Stomach (tissue), 4 donors: Measurements from ENCODE around the gene SCRN1.
A peak's percentile ranks its signal among the peaks of the same experiment; 100 is the strongest.

Experiments
- POLR2A ChIP-seq, 4 donors: fragments of 450-650 bp; IDR thresholded peaks; one replicate each; pipeline ENCODE4 v1.6.1; 2016; ENCODE audit warnings: antibody characterized with exemption in 4 of 4, control low read depth in 2 of 4, mild to moderate bottlenecking in 1 of 4, moderate library complexity in 1 of 4
- POLR2AphosphoS5 ChIP-seq, 3 donors: sonication (generic); formaldehyde crosslinking; IDR thresholded peaks; one replicate each; pipeline ENCODE4 v1.6.1; 2016; ENCODE audit warnings: antibody characterized with exemption in 3 of 3
- TF ChIP-seq, protein P1 (sequence below), 7 experiments: fragments of 450-650 bp in 4 of 7; fragments of 200-600 bp in 3 of 7; sonication (generic) in 3 of 7; IDR thresholded peaks; one replicate each; pipeline ENCODE4 v1.5.1; 2016 to 2019; ENCODE audit warnings: antibody characterized with exemption in 7 of 7, control low read depth in 2 of 7, mild to moderate bottlenecking in 1 of 7

DNA sequence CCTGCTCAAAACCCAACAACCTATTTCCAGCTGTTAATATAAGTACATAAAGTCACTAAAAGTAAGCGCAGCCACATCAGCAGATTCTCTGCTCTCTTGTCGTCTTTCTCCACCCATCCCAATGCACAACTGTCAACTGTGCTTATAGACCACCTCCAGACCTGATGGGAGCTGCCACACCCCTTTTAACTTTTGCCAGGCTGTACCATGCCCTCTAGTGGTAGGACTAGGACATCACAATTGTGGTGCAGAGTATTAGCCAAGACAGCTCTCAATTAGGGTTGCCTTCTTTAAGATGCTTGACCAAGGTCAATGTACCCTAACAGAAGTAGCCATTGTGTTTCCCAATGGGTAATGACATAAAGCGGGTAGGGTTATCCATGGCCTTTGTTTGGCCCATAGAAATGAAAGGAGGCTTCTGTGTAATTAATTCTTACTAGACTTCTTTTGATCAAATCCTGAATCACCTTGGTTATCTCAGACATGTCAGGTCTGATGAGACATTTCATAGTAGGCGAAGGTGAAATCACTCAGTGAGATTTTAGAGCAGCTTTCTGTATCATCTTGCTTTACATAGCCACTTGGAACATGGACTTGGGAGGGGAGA, 68.1 kb downstream of the SCRN1 start:
- TF ChIP-seq, protein P1, sequence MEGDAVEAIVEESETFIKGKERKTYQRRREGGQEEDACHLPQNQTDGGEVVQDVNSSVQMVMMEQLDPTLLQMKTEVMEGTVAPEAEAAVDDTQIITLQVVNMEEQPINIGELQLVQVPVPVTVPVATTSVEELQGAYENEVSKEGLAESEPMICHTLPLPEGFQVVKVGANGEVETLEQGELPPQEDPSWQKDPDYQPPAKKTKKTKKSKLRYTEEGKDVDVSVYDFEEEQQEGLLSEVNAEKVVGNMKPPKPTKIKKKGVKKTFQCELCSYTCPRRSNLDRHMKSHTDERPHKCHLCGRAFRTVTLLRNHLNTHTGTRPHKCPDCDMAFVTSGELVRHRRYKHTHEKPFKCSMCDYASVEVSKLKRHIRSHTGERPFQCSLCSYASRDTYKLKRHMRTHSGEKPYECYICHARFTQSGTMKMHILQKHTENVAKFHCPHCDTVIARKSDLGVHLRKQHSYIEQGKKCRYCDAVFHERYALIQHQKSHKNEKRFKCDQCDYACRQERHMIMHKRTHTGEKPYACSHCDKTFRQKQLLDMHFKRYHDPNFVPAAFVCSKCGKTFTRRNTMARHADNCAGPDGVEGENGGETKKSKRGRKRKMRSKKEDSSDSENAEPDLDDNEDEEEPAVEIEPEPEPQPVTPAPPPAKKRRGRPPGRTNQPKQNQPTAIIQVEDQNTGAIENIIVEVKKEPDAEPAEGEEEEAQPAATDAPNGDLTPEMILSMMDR (IDR thresholded peaks at IDR 0.05), result peak in 5 of 7 experiments; percentile 77 to 86 (median 80)
- TF ChIP-seq POLR2AphosphoS5 (IDR thresholded peaks at IDR 0.05), result peak in 1 of 3 donors; percentile 65
- no peak for TF ChIP-seq POLR2A (IDR thresholded peaks at IDR 0.05)
